NCI-H2196 (cell line): Measurements from ENCODE around the gene ABCG4.
"Not testable (repeated sequence)": the region's sequence is repeated elsewhere in the genome, so short reads cannot be mapped to it uniquely, and the experiment has no call there.

Source experiments
- DNase-seq: peaks from one replicate; lab custom pipeline; 2025; ENCODE audit not compliant: unreplicated experiment; lab: John Stamatoyannopoulos, UW

ABCG4 gene

GRCh38 chr11:119152604-119153003 is 3.8 kb downstream of the ABCG4 start:
- DNase-seq, result no peak

GRCh38 chr11:119153049-119153818 is 4.4 kb downstream of the ABCG4 start:
- no peak for DNase-seq

GRCh38 chr11:119154178-119154577 is 5.3 kb downstream of the ABCG4 start:
- no peak for DNase-seq

GRCh38 chr11:119155733-119156492 is 7.1 kb downstream of the ABCG4 start:
- no peak for DNase-seq

- DNase-seq, result no peak
These were observed 7.6 kb downstream of the ABCG4 start for GRCh38 chr11:119156496-119156895.

GRCh38 chr11:119157063-119157462 is 8.2 kb downstream of the ABCG4 start:
- DNase-seq, result no peak

- no peak for DNase-seq
These were observed 9.6 kb downstream of the ABCG4 start for GRCh38 chr11:119158467-119158866.

GRCh38 chr11:119160151-119160550 is 11.3 kb downstream of the ABCG4 start:
- DNase-seq, result no peak

- no peak for DNase-seq
These were observed 13.0 kb downstream of the ABCG4 start for GRCh38 chr11:119161871-119162270.

- DNase-seq, result no peak
These were observed 17.7 kb downstream of the ABCG4 start for GRCh38 chr11:119166368-119167076.

GRCh38 chr11:119167077-119167458 is 18.2 kb downstream of the ABCG4 start:
- not testable (repeated sequence) for DNase-seq

- no peak for DNase-seq
These were observed 19.1 kb downstream of the ABCG4 start for GRCh38 chr11:119167933-119168332.

GRCh38 chr11:119168471-119169281 is 19.8 kb downstream of the ABCG4 start, which contains the start of gene NLRX1:
Gene NLRX1, plus strand, starts transcription at chr11:119168725. Its CDS starts 2,679 bp downstream, at chr11:119171404.
- peak; percentile 85 for DNase-seq

GRCh38 chr11:119169282-119169719 is 20.4 kb downstream of the ABCG4 start:
- peak; percentile 29 for DNase-seq

GRCh38 chr11:119172513-119172912 is 23.7 kb downstream of the ABCG4 start:
- DNase-seq, result no peak

- no peak for DNase-seq
These were observed 24.6 kb downstream of the ABCG4 start for GRCh38 chr11:119173453-119173852.

- DNase-seq, result no peak
These were observed 26.7 kb downstream of the ABCG4 start for GRCh38 chr11:119175493-119176077.

GRCh38 chr11:119178166-119178680 is 29.4 kb downstream of the ABCG4 start:
- no peak for DNase-seq

GRCh38 chr11:119179342-119179741 is 30.5 kb downstream of the ABCG4 start:
- DNase-seq, result no peak

- DNase-seq, result peak; percentile 94
These were observed 31.1 kb downstream of the ABCG4 start for GRCh38 chr11:119179983-119180382.
